GM23338 (cell line): ENCODE measurements around the gene PELI1. TPM values are rescaled to one million over a fixed set of nuclear protein-coding genes. Genes with fewer than 3 reads are reported as not detected.

ENCODE experiments used
- ATAC-seq: fragments of 200-7000 bp; cut with Tn5 transposase; 3 replicates; pipeline ENCODE4 v1.9.1; 2020
- DNase-seq: peaks from one replicate; pipeline ENCODE4 v3.0.0-alpha.2; 2015; ENCODE audit warnings: low spot score
- H2AFZ ChIP-seq: fragments of 200-600 bp; sonication (generic); 2 replicates; pipeline ENCODE4 v1.8.0; 2016; ENCODE audit warnings: antibody characterized with exemption, mild to moderate bottlenecking, moderate library complexity
- H3F3A ChIP-seq: fragments of 200-600 bp; sonication (generic); replicated peaks from 2 replicates; pipeline ENCODE4 v1.8.0; 2017; ENCODE audit warnings: antibody characterized with exemption, mixed run types, low read depth
- H3K27ac ChIP-seq: fragments of 200-600 bp; sonication (generic); 2 replicates; pipeline ENCODE4 v1.6.1; 2016; ENCODE audit warnings: low read depth
- H3K27me3 ChIP-seq: fragments of 200-600 bp; sonication (generic); 2 replicates; pipeline ENCODE4 v1.8.0; 2016; ENCODE audit warnings: mild to moderate bottlenecking, mixed run types, moderate library complexity; ENCODE audit not compliant: insufficient read depth
- H3K36me3 ChIP-seq: fragments of 200-600 bp; sonication (generic); 2 replicates; pipeline ENCODE4 v1.8.0; 2016; ENCODE audit warnings: mild to moderate bottlenecking; ENCODE audit not compliant: insufficient read depth
- H3K4me1 ChIP-seq: fragments of 200-600 bp; sonication (generic); 2 replicates; pipeline ENCODE4 v1.8.0; 2016; ENCODE audit warnings: mild to moderate bottlenecking, moderate library complexity; ENCODE audit not compliant: insufficient read depth
- H3K4me2 ChIP-seq: fragments of 200-600 bp; sonication (generic); 2 replicates; pipeline ENCODE4 v1.7.1; 2017; ENCODE audit warnings: mixed run types
- H3K4me3 ChIP-seq: fragments of 200-600 bp; sonication (generic); 2 replicates; pipeline ENCODE4 v1.6.1; 2016; ENCODE audit warnings: mixed run types
- H3K79me2 ChIP-seq: fragments of 200-600 bp; sonication (generic); replicated peaks from 2 replicates; pipeline ENCODE4 v1.8.0; 2017; ENCODE audit warnings: mild to moderate bottlenecking; ENCODE audit not compliant: insufficient read depth
- H3K9me2 ChIP-seq: fragments of 200-600 bp; sonication (generic); 2 replicates; pipeline ENCODE4 v1.8.0; 2017; ENCODE audit not compliant: insufficient read depth
- H4K20me1 ChIP-seq: fragments of 200-600 bp; sonication (generic); replicated peaks from 2 replicates; pipeline ENCODE4 v1.8.0; 2017; ENCODE audit warnings: mild to moderate bottlenecking; ENCODE audit not compliant: insufficient read depth
- H3K27ac Mint-ChIP-seq: 2 replicates; pipeline ENCODE4 v1.8.0; 2020; ENCODE audit warnings: inconsistent platforms, mild to moderate bottlenecking, moderate library complexity, mixed read lengths
- H3K27me3 Mint-ChIP-seq: 3 replicates; pipeline ENCODE4 v1.8.0; 2022; ENCODE audit warnings: low read depth, mild to moderate bottlenecking, moderate library complexity, mixed read lengths, inconsistent platforms; ENCODE audit not compliant: insufficient read depth, poor library complexity
- H3K36me3 Mint-ChIP-seq: 3 replicates; pipeline ENCODE4 v1.8.0; 2021; ENCODE audit warnings: low read depth, mild to moderate bottlenecking, inconsistent platforms, moderate library complexity, mixed read lengths
- H3K4me1 Mint-ChIP-seq: 3 replicates; pipeline ENCODE4 v1.8.0; 2020; ENCODE audit warnings: mild to moderate bottlenecking, inconsistent platforms, mixed read lengths
- H3K4me3 Mint-ChIP-seq: 3 replicates; pipeline ENCODE4 v1.8.0; 2021; ENCODE audit warnings: moderate library complexity, mild to moderate bottlenecking, inconsistent platforms, mixed read lengths
- H3K9me3 Mint-ChIP-seq: 3 replicates; pipeline ENCODE4 v1.8.0; 2020; ENCODE audit warnings: moderate library complexity, mild to moderate bottlenecking, inconsistent platforms, mixed read lengths
- CREB1 ChIP-seq: fragments of 250-450 bp; sonication (Bioruptor Pico); IDR thresholded peaks from 2 replicates; pipeline ENCODE4 v1.5.0; 2020; ENCODE audit warnings: low read depth, mild to moderate bottlenecking, moderate library complexity
- EZH2phosphoT487 ChIP-seq: fragments of 200-600 bp; sonication (generic); IDR thresholded peaks from one replicate; pipeline ENCODE4 v1.8.1; 2018; ENCODE audit warnings: antibody characterized with exemption; ENCODE audit not compliant: unreplicated experiment
- JUNB ChIP-seq: IDR thresholded peaks from one replicate; pipeline ENCODE4 v1.6.1; 2016; ENCODE audit warnings: antibody characterized with exemption; ENCODE audit not compliant: unreplicated experiment
- NANOG ChIP-seq: IDR thresholded peaks from 2 replicates; pipeline ENCODE4 v1.6.1; 2016; ENCODE audit warnings: antibody characterized with exemption, borderline replicate concordance
- POLR2AphosphoS5 ChIP-seq: IDR thresholded peaks from 2 replicates; pipeline ENCODE4 v1.6.1; 2016; ENCODE audit warnings: antibody characterized with exemption, low read depth
- STAT1 ChIP-seq: IDR thresholded peaks from one replicate; pipeline ENCODE4 v1.6.1; 2016; ENCODE audit warnings: antibody characterized with exemption; ENCODE audit not compliant: unreplicated experiment
- ZNF114 ChIP-seq: fragments of 250-450 bp; sonication (Bioruptor Pico); IDR thresholded peaks from 2 replicates; pipeline ENCODE4 v1.5.0; 2020; ENCODE audit warnings: mild to moderate bottlenecking, moderate library complexity
- ZNF331 ChIP-seq: fragments of 250-450 bp; sonication (Bioruptor Pico); IDR thresholded peaks from 2 replicates; pipeline ENCODE4 v1.5.0; 2020; ENCODE audit warnings: low read depth, mild to moderate bottlenecking, moderate library complexity
- polyA plus RNA-seq: library from polyadenylated mRNA; unstranded; fragments of >200 nt; fragmentation: Nextera tagmentation; extraction: Ambion mirVana; gene quantifications from 2 replicates; pipeline ENCODE4 v1.2.1, GENCODE V29; 2016
- total RNA-seq: library from RNA; depleted of rRNA; stranded (reverse); fragments of >200 nt; shearing (Covaris generic); gene quantifications from 2 replicates; pipeline ENCODE4 v1.2.3, GENCODE V29; 2014
- TF ChIP-seq, protein P1 (sequence below): fragments of 250-450 bp; sonication (Bioruptor Pico); IDR thresholded peaks from 2 replicates; pipeline ENCODE4 v1.5.0; 2020; ENCODE audit warnings: mild to moderate bottlenecking, moderate library complexity
- TF ChIP-seq, protein P2 (sequence below): IDR thresholded peaks from one replicate; pipeline ENCODE4 v1.6.1; 2018; ENCODE audit warnings: antibody characterized with exemption; ENCODE audit not compliant: unreplicated experiment
- TF ChIP-seq, protein P3 (sequence below), 2 experiments: fragments of 200-600 bp in 1 of 2; sonication (generic) in 1 of 2; conservative IDR thresholded peaks; 2 replicates each; pipeline versions ENCODE4 v1.5.1 to v1.6.1; 2016 to 2017; ENCODE audit warnings: antibody characterized with exemption in 2 of 2, low read depth in 2 of 2, mild to moderate bottlenecking in 2 of 2, moderate library complexity in 1 of 2
- TF ChIP-seq, protein P4 (sequence below): IDR thresholded peaks from 2 replicates; pipeline ENCODE4 v1.6.1; 2016; ENCODE audit warnings: antibody characterized with exemption

The PELI1 gene
- total and polyA plus RNA-seq, 2 experiments from 2014 or later: 32.4 to 61.8 TPM

DNA sequence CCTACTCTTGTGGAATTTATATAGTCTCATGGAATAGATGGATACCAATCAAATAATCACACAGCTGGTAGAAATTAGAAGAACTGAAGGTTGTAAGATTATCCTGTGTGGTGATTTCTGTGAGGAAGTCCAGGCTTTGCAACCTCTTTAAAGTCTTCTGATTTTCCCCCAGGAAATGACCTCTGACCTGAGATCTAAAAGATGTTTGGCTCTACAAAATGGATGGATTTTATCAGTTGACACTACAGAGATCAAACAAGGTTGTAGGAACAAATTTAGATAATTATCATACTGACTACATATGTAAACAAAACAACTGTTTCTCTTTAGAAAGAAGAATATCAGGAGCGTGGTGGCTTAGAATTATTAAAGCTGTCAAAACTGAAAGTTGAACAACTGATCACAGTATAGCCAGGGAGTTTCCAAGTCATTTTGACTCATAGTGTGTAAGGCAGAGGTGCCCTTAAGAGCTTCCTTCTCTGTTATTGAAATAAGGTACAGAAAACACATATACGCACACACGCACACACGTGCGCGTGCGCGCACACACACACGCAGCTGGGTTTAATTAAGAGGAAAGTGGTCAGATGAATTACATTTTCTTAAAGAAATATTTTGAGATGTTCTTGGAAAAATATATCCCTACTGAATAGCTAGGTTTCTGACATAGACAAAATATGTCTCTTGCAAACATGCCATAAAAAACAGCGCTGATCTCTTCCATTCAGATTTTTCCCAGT, 35.5 kb upstream of the PELI1 start:
- Histone ChIP-seq H3K4me1 (no peaks in the 10 kb centered on the region), H2AFZ (no peak overlapping the region), H3K79me2 (no peaks in the 10 kb centered on the region), H3K4me2 (no peak overlapping the region), H4K20me1 (no peaks in the 10 kb centered on the region), H3K4me3 (no peak overlapping the region), H3K9me2 (peaks cover 7% of the 10 kb centered on the region; the same call in 1 of the 2 replicates), H3K36me3 (no peaks in the 10 kb centered on the region), H3K27ac (no peak overlapping the region), H3K27me3 (no peaks in the 10 kb centered on the region), H3F3A (no peaks in the 10 kb centered on the region)
- H3K27me3 Mint-ChIP-seq: no peaks in the 10 kb centered on the region
- no peaks in the 10 kb centered on the region for H3K9me3 Mint-ChIP-seq
- no peak overlapping the region for H3K4me3 Mint-ChIP-seq
- ATAC-seq (no peak), DNase-seq (no peak)
- peaks cover 7% of the 10 kb centered on the region for H3K4me1 Mint-ChIP-seq
- no peak overlapping the region for H3K27ac Mint-ChIP-seq
- TF ChIP-seq, protein P1, sequence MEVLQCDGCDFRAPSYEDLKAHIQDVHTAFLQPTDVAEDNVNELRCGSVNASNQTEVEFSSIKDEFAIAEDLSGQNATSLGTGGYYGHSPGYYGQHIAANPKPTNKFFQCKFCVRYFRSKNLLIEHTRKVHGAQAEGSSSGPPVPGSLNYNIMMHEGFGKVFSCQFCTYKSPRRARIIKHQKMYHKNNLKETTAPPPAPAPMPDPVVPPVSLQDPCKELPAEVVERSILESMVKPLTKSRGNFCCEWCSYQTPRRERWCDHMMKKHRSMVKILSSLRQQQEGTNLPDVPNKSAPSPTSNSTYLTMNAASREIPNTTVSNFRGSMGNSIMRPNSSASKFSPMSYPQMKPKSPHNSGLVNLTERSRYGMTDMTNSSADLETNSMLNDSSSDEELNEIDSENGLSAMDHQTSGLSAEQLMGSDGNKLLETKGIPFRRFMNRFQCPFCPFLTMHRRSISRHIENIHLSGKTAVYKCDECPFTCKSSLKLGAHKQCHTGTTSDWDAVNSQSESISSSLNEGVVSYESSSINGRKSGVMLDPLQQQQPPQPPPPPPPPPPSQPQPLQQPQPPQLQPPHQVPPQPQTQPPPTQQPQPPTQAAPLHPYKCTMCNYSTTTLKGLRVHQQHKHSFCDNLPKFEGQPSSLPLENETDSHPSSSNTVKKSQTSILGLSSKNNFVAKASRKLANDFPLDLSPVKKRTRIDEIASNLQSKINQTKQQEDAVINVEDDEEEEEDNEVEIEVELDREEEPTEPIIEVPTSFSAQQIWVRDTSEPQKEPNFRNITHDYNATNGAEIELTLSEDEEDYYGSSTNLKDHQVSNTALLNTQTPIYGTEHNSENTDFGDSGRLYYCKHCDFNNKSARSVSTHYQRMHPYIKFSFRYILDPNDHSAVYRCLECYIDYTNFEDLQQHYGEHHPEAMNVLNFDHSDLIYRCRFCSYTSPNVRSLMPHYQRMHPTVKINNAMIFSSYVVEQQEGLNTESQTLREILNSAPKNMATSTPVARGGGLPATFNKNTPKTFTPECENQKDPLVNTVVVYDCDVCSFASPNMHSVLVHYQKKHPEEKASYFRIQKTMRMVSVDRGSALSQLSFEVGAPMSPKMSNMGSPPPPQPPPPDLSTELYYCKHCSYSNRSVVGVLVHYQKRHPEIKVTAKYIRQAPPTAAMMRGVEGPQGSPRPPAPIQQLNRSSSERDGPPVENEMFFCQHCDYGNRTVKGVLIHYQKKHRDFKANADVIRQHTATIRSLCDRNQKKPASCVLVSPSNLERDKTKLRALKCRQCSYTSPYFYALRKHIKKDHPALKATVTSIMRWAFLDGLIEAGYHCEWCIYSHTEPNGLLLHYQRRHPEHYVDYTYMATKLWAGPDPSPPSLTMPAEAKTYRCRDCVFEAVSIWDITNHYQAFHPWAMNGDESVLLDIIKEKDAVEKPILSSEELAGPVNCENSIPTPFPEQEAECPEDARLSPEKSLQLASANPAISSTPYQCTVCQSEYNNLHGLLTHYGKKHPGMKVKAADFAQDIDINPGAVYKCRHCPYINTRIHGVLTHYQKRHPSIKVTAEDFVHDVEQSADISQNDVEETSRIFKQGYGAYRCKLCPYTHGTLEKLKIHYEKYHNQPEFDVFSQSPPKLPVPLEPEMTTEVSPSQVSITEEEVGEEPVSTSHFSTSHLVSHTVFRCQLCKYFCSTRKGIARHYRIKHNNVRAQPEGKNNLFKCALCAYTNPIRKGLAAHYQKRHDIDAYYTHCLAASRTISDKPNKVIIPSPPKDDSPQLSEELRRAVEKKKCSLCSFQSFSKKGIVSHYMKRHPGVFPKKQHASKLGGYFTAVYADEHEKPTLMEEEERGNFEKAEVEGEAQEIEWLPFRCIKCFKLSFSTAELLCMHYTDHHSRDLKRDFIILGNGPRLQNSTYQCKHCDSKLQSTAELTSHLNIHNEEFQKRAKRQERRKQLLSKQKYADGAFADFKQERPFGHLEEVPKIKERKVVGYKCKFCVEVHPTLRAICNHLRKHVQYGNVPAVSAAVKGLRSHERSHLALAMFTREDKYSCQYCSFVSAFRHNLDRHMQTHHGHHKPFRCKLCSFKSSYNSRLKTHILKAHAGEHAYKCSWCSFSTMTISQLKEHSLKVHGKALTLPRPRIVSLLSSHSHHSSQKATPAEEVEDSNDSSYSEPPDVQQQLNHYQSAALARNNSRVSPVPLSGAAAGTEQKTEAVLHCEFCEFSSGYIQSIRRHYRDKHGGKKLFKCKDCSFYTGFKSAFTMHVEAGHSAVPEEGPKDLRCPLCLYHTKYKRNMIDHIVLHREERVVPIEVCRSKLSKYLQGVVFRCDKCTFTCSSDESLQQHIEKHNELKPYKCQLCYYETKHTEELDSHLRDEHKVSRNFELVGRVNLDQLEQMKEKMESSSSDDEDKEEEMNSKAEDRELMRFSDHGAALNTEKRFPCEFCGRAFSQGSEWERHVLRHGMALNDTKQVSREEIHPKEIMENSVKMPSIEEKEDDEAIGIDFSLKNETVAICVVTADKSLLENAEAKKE (CRISPR knock-in tag): no peak
- TF ChIP-seq NANOG (no peak), ZNF114 (CRISPR knock-in tag) (no peak), JUNB (no peak), ZNF331 (CRISPR knock-in tag) (no peak), STAT1 (no peak), CREB1 (CRISPR knock-in tag) (no peak), EZH2phosphoT487 (no peak), POLR2AphosphoS5 (no peak)
- TF ChIP-seq, protein P2, sequence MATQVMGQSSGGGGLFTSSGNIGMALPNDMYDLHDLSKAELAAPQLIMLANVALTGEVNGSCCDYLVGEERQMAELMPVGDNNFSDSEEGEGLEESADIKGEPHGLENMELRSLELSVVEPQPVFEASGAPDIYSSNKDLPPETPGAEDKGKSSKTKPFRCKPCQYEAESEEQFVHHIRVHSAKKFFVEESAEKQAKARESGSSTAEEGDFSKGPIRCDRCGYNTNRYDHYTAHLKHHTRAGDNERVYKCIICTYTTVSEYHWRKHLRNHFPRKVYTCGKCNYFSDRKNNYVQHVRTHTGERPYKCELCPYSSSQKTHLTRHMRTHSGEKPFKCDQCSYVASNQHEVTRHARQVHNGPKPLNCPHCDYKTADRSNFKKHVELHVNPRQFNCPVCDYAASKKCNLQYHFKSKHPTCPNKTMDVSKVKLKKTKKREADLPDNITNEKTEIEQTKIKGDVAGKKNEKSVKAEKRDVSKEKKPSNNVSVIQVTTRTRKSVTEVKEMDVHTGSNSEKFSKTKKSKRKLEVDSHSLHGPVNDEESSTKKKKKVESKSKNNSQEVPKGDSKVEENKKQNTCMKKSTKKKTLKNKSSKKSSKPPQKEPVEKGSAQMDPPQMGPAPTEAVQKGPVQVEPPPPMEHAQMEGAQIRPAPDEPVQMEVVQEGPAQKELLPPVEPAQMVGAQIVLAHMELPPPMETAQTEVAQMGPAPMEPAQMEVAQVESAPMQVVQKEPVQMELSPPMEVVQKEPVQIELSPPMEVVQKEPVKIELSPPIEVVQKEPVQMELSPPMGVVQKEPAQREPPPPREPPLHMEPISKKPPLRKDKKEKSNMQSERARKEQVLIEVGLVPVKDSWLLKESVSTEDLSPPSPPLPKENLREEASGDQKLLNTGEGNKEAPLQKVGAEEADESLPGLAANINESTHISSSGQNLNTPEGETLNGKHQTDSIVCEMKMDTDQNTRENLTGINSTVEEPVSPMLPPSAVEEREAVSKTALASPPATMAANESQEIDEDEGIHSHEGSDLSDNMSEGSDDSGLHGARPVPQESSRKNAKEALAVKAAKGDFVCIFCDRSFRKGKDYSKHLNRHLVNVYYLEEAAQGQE: no peak
- TF ChIP-seq, protein P3, sequence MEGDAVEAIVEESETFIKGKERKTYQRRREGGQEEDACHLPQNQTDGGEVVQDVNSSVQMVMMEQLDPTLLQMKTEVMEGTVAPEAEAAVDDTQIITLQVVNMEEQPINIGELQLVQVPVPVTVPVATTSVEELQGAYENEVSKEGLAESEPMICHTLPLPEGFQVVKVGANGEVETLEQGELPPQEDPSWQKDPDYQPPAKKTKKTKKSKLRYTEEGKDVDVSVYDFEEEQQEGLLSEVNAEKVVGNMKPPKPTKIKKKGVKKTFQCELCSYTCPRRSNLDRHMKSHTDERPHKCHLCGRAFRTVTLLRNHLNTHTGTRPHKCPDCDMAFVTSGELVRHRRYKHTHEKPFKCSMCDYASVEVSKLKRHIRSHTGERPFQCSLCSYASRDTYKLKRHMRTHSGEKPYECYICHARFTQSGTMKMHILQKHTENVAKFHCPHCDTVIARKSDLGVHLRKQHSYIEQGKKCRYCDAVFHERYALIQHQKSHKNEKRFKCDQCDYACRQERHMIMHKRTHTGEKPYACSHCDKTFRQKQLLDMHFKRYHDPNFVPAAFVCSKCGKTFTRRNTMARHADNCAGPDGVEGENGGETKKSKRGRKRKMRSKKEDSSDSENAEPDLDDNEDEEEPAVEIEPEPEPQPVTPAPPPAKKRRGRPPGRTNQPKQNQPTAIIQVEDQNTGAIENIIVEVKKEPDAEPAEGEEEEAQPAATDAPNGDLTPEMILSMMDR (conservative IDR thresholded peaks at IDR 0.05; ENCODE audit: low read depth in 2 of 2): no peak
- TF ChIP-seq, protein P4, sequence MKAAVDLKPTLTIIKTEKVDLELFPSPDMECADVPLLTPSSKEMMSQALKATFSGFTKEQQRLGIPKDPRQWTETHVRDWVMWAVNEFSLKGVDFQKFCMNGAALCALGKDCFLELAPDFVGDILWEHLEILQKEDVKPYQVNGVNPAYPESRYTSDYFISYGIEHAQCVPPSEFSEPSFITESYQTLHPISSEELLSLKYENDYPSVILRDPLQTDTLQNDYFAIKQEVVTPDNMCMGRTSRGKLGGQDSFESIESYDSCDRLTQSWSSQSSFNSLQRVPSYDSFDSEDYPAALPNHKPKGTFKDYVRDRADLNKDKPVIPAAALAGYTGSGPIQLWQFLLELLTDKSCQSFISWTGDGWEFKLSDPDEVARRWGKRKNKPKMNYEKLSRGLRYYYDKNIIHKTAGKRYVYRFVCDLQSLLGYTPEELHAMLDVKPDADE: no peak
- no peaks in the 10 kb centered on the region for H3K36me3 Mint-ChIP-seq
